Left lung (tissue), 10 donors: Measurements from ENCODE around the gene EPB41. TPM values are rescaled to one million over a fixed set of nuclear protein-coding genes. Genes with fewer than 3 reads are reported as not detected.

Source experiments
- ATAC-seq: fragments of 200-7000 bp; cut with Tn5 transposase; one replicate; pipeline ENCODE4 v1.9.1; 2020; ENCODE audit warnings: moderate library complexity
- DNase-seq, 4 donors: peaks; one replicate each; pipeline ENCODE4 v3.0.0-alpha.2; 2013 to 2020
- H3K27ac ChIP-seq, 2 donors: fragments of 200-600 bp; sonication (generic) in 1 of 2; one replicate each; pipeline versions ENCODE4 v1.5.0 to v1.8.0; 2020 to 2021
- H3K27me3 ChIP-seq, 2 donors: fragments of 200-600 bp; sonication (generic) in 1 of 2; one replicate each; pipeline versions ENCODE4 v1.5.0 to v1.8.0; 2020 to 2021
- H3K36me3 ChIP-seq, 2 donors: fragments of 200-600 bp; sonication (generic) in 1 of 2; one replicate each; pipeline versions ENCODE4 v1.5.0 to v1.8.0; 2020 to 2021
- H3K4me1 ChIP-seq, 2 donors: fragments of 200-600 bp; one replicate each; pipeline ENCODE4 v1.8.0; 2021
- H3K4me3 ChIP-seq, 2 donors: fragments of 200-600 bp; sonication (generic) in 1 of 2; one replicate each; pipeline versions ENCODE4 v1.5.0 to v1.8.0; 2020 to 2021; ENCODE audit warnings: mild to moderate bottlenecking in 1 of 2
- H3K9me3 ChIP-seq, 2 donors: fragments of 200-600 bp; sonication (generic) in 1 of 2; one replicate each; pipeline versions ENCODE4 v1.5.0 to v1.8.0; 2020 to 2021
- CTCF ChIP-seq, 2 donors: fragments of 200-600 bp; sonication (generic) in 1 of 2; IDR thresholded peaks; one replicate each; pipeline versions ENCODE4 v1.5.0 to v1.8.0; 2021; ENCODE audit warnings: antibody characterized with exemption in 2 of 2
- intact Hi-C, 2 donors: fragments of 100-400 bp; cut with DNase I; formaldehyde crosslinking; loops; one replicate each; pipeline versions ENCODE4 v1.11.2 to v1.14.2; 2022
- polyA plus RNA-seq, 6 donors: library from polyadenylated mRNA; unstranded; fragments of 120-200 nt; gene quantifications; one replicate each; pipeline ENCODE4 v1.2.1, GENCODE V29; 2013; ENCODE audit not compliant: insufficient read length in 6 of 6
- total RNA-seq, 2 donors: library from RNA; stranded (reverse); fragmentation: NEBNext Ultra II Directional; extraction: Animal tissue kit (Norgen Biotek cat#: 25700); gene quantifications; one replicate each; pipeline ENCODE4 v1.2.1, GENCODE V29; 2021
- donor health status: DM: no; HTN: yes; CAD: no.
- donor health status: DM: no; HTN: no; CAD: no.

Gene EPB41
- total and polyA plus RNA-seq, 8 donors, result 41.4 to 56.1 (median 45.7) TPM

- no peaks in the 10 kb centered on the region for H3K9me3 ChIP-seq
- DNase-seq (no peak), ATAC-seq (no peak)
- no peak for TF ChIP-seq CTCF (IDR thresholded peaks at IDR 0.05)
- intact Hi-C loops, result no loop called here
- peaks cover 0 to 7% of the 10 kb centered on the region in 2 donors for H3K36me3 ChIP-seq
- H3K27me3 ChIP-seq, result no peaks in the 10 kb centered on the region
- no peak overlapping the region for H3K4me3 ChIP-seq
- H3K4me1 ChIP-seq, result peaks cover 10 to 18% of the 10 kb centered on the region in 2 donors
- no peak overlapping the region for H3K27ac ChIP-seq
Observed at GRCh38 chr1:28910379-28911115, 3.8 kb upstream of the EPB41 start.

GRCh38 chr1:28913786-28914227 is 562 bp upstream of the EPB41 start:
- intact Hi-C loops, result no loop called here
- peaks cover 0 to 7% of the 10 kb centered on the region in 2 donors for H3K36me3 ChIP-seq
- peak overlapping the region; percentile 71 to 77 for H3K4me3 ChIP-seq
- H3K27me3 ChIP-seq, result no peaks in the 10 kb centered on the region
- DNase-seq (peak in 1 of 4 donors; percentile 9), ATAC-seq (no peak)
- H3K4me1 ChIP-seq, result peaks cover 11 to 20% of the 10 kb centered on the region in 2 donors
- no peaks in the 10 kb centered on the region for H3K9me3 ChIP-seq
- TF ChIP-seq CTCF (IDR thresholded peaks at IDR 0.05), result no peak
- peak overlapping the region in 1 of 2 donors; percentile 60 for H3K27ac ChIP-seq

GRCh38 chr1:28915031-28915895 is 894 bp downstream of the EPB41 start:
- Histone ChIP-seq H3K9me3 (no peaks in the 10 kb centered on the region), H3K4me3 (peak overlapping the region; percentile 71 to 77), H3K27ac (peak overlapping the region in 1 of 2 donors; percentile 60), H3K27me3 (no peaks in the 10 kb centered on the region), H3K36me3 (peaks cover 0 to 7% of the 10 kb centered on the region in 2 donors), H3K4me1 (peaks cover 11 to 20% of the 10 kb centered on the region in 2 donors)
- intact Hi-C loops, result no loop called here
- DNase-seq (peak in 3 of 4 donors; percentile 36 to 59 (median 44)), ATAC-seq (peak; percentile 8)
- TF ChIP-seq CTCF (IDR thresholded peaks at IDR 0.05), result no peak

- Histone ChIP-seq H3K36me3 (peaks cover 0 to 6% of the 10 kb centered on the region in 2 donors), H3K4me3 (no peak overlapping the region), H3K9me3 (no peaks in the 10 kb centered on the region), H3K4me1 (peaks cover 11 to 20% of the 10 kb centered on the region in 2 donors), H3K27ac (no peak overlapping the region), H3K27me3 (no peaks in the 10 kb centered on the region)
- ATAC-seq, result no peak
- intact Hi-C loops, result no loop called here
- no peak for TF ChIP-seq CTCF (IDR thresholded peaks at IDR 0.05)
- DNase-seq, result no peak
Observed at GRCh38 chr1:28917757-28918118, 3.4 kb downstream of the EPB41 start.
